ENCODE data around the gene POLR2E. TPM values are rescaled to one million over a fixed set of nuclear protein-coding genes. Genes with fewer than 3 reads are reported as not detected.

POLR2E gene
- total RNA-seq, 2 donors from 2014 or later = 152 to 169 TPM

DNA sequence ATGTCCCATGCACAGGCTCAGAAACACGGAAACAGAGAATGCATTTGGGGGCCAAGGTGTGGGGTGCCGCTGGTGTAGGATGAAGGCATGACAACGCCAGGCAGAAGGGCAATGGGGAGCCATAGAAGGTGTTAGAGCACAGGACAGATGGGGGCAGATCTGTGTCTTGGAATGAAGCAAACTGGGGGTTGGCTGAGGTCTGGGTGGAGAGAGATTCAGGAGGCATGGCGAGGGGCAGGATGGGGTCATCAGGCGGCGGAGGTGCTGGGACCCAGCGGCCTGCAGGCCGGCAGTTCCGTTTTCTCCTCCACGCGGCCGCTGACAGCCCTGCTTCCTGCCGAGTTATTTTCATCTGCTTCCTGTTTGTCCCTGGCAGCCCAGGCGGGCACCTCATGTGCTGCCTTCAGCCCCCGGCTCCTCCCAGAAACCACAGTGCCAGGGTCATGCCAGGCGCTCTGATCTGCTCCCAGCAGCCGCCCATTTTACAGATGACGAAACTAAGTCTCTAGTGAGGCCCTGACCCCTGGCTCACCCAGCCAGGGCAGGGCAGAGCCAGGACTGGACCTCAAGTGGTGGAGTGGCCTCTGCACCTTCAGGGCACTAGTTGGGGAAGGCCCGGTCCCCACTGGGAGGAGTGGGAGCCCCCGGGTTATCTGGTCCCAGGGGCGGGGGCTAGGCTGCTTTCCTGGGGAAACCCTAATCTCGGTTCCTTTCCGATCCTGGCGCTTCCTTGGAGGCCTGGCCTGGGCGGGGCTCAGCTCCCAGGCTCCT lies 26.0 kb downstream of the POLR2E start:
- Histone ChIP-seq H3K4me3 (no peak overlapping the region), H3K9me3 (no peaks in the 10 kb centered on the region), H3K27ac (no peak overlapping the region), H3K36me3 (no peaks in the 10 kb centered on the region), H3K27me3 (replicated peaks; ENCODE audit: insufficient read depth) (peaks cover 18% of the 10 kb centered on the region), H3K4me1 (replicated peaks) (peaks cover 6% of the 10 kb centered on the region)
- intact Hi-C loops (cut with DNase I) = no loop called here
- 68% methylated on average over 25 of the region's 25 CpGs for WGBS
- TF ChIP-seq, protein P1, sequence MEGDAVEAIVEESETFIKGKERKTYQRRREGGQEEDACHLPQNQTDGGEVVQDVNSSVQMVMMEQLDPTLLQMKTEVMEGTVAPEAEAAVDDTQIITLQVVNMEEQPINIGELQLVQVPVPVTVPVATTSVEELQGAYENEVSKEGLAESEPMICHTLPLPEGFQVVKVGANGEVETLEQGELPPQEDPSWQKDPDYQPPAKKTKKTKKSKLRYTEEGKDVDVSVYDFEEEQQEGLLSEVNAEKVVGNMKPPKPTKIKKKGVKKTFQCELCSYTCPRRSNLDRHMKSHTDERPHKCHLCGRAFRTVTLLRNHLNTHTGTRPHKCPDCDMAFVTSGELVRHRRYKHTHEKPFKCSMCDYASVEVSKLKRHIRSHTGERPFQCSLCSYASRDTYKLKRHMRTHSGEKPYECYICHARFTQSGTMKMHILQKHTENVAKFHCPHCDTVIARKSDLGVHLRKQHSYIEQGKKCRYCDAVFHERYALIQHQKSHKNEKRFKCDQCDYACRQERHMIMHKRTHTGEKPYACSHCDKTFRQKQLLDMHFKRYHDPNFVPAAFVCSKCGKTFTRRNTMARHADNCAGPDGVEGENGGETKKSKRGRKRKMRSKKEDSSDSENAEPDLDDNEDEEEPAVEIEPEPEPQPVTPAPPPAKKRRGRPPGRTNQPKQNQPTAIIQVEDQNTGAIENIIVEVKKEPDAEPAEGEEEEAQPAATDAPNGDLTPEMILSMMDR (IDR thresholded peaks at IDR 0.05) = no peak
- TF ChIP-seq POLR2AphosphoS5 (IDR thresholded peaks at IDR 0.05) = no peak
- no peak for TF ChIP-seq POLR2A (IDR thresholded peaks at IDR 0.05)
- no peak for DNase-seq (ENCODE audit: low spot score)

DNA sequence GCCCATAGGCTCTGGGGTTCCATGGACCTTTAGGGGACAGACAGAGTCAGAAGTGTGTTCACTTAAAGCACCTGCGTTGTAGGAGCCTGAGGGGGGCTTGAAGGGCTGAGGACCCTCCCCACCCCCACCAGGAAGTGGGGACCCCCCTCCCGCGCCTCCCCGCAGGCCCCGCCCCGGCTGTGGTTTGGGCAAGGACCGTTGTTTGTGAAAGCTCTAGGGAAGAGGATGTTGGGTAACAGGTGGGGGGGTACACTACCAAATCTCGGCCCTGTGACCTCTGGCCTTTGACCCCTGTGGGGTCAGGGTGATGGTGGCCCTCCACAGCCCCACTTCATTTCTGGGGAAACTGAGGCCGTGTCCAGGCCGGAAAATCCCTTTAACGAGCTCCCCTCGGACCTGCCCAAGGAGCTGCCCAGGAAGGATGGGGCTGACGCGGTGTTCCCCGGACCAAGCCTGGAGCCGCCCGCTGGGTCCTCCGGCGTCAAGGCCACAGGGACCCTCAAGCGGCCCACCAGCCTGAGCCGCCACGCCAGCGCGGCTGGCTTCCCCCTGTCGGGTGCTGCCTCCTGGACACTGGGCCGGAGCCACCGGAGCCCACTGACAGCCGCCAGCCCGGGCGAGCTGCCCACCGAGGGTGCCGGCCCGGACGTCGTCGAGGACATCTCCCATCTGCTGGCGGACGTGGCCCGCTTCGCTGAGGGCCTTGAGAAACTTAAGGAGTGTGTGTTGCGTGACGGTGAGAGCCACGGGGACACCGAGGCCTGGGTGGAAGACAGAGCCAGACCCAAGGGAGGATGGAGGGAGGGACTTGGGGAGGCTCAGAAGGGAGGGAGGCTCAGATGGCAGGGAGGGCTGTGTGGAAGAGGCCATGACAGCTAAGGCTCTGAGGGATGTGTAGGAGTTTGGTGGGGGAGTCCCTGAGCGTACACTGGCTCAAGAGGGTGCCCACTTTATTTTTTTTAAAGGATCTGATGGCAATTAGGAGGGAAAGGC lies 26.9 kb downstream of the POLR2E start:
- Histone ChIP-seq H3K27me3 (replicated peaks; ENCODE audit: insufficient read depth) (peaks cover 18% of the 10 kb centered on the region), H3K36me3 (no peaks in the 10 kb centered on the region), H3K27ac (no peak overlapping the region), H3K4me1 (replicated peaks) (peaks cover 6% of the 10 kb centered on the region), H3K4me3 (peak overlapping the region in 1 of 2 donors; percentile 21), H3K9me3 (no peaks in the 10 kb centered on the region)
- DNase-seq (ENCODE audit: low spot score) = no peak
- intact Hi-C loops (cut with DNase I) = no loop called here
- TF ChIP-seq POLR2AphosphoS5 (IDR thresholded peaks at IDR 0.05) = no peak
- TF ChIP-seq, protein P1 (IDR thresholded peaks at IDR 0.05) = no peak
- no peak for TF ChIP-seq POLR2A (IDR thresholded peaks at IDR 0.05)
- 67% methylated on average over 45 of the region's 45 CpGs for WGBS

DNA sequence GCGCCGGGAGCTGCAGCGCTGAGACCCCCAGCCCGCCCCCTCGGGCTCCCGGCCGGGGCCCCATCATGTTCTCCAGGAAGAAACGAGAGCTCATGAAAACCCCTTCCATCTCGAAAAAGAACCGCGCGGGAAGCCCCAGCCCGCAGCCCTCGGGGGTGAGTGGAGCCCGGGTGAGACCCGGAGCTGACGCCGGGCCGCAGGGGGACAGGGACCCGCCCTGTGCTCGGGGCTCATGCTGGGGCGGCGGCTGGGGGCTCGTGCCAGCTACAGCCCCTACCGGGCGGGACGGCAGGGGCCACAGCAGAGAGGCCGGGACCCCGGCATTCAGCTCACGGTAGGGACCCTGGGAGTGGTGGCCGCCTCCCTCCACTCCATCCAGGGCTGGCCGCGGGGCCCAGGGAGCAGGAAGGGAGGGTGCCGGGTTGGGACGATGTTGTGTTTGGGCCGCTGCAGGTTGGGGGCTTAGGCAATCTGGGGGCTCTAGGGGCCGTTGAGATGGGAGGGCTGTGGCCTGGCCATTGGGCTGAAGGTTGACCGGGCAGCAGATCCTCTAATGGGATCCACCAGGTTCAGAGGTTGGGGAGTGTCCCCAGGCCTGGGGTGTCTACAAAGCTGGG lies 27.7 kb downstream of the POLR2E start:
- intact Hi-C loops (cut with DNase I) = no loop called here
- DNase-seq (ENCODE audit: low spot score) = no peak
- no peaks in the 10 kb centered on the region for H3K9me3 ChIP-seq
- 5% methylated on average over 27 of the region's 38 CpGs for WGBS
- H3K27ac ChIP-seq = no peak overlapping the region
- TF ChIP-seq, protein P1 (IDR thresholded peaks at IDR 0.05) = no peak
- TF ChIP-seq POLR2AphosphoS5 (IDR thresholded peaks at IDR 0.05) (no peak), POLR2A (IDR thresholded peaks at IDR 0.05) (no peak)
- peaks cover 18% of the 10 kb centered on the region for H3K27me3 ChIP-seq (replicated peaks; ENCODE audit: insufficient read depth)
- no peaks in the 10 kb centered on the region for H3K36me3 ChIP-seq
- peak overlapping the region; percentile 21 to 31 for H3K4me3 ChIP-seq
- peaks cover 6% of the 10 kb centered on the region for H3K4me1 ChIP-seq (replicated peaks)

DNA sequence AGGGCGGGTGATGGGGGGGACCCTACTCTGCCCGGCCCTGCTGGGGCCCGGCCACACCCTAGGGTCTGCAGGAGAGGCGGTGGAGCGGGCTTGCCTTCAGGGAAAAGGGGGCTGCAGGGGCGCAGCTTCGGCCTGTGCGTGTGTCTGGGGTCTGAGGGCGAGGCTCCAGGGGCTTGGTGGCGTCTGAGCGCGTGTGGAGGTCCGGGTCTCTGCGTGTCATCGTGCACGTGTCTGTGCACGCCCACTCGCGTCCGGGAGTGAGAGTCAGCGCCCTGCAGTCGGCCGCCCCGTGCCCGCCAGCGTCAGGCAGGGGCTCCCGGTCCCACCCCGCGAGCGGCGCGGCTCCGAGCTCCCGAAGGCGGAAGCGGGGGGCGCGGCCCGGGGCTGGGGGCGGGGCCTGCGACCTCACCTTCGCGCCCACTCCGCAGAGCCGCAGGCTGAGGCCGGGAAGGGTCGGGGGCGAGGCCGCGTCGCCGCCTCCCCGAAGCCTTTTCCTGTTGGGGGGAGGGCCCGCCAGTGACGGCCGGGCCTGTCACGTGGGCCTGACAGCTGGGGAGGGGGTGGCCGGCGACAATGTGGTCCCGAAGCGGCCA lies 28.3 kb downstream of the POLR2E start, which contains the start of gene ARHGAP45:
TSS of gene ARHGAP45 (plus strand) at position 420 of the 593 bp plus-strand sequence. CDS start 239 bp downstream, outside the sequence.
- peaks cover 18% of the 10 kb centered on the region for H3K27me3 ChIP-seq (replicated peaks; ENCODE audit: insufficient read depth)
- H3K36me3 ChIP-seq = no peaks in the 10 kb centered on the region
- no peaks in the 10 kb centered on the region for H3K9me3 ChIP-seq
- peaks cover 6% of the 10 kb centered on the region for H3K4me1 ChIP-seq (replicated peaks)
- no peak within 1 kb of the TSS for H3K27ac ChIP-seq
- intact Hi-C loops (cut with DNase I) = no loop called here
- H3K4me3 ChIP-seq = peak within 1 kb of the TSS; percentile 21 to 31
- DNase-seq (ENCODE audit: low spot score) = no peak
- TF ChIP-seq POLR2AphosphoS5 (IDR thresholded peaks at IDR 0.05) (no peak), POLR2A (IDR thresholded peaks at IDR 0.05) (no peak)
- TF ChIP-seq, protein P1 (IDR thresholded peaks at IDR 0.05) = no peak
- 4% methylated on average over 33 of the region's 61 CpGs for WGBS

Measured in prostate gland (tissue), 2 donors.